SK-N-DZ (cell line): ENCODE data around the gene BRD7.

Experiments
- DNase-seq: peaks from one replicate; pipeline ENCODE4 v3.0.0-alpha.2; 2015; ENCODE audit warnings: low spot score
- small RNA-seq, 2 experiments: library from RNA; depleted of rRNA; stranded (forward); fragments of <200 nt; gene quantifications; one replicate each; pipeline ENCODE3, GENCODE V24; 2014

The BRD7 gene

DNA sequence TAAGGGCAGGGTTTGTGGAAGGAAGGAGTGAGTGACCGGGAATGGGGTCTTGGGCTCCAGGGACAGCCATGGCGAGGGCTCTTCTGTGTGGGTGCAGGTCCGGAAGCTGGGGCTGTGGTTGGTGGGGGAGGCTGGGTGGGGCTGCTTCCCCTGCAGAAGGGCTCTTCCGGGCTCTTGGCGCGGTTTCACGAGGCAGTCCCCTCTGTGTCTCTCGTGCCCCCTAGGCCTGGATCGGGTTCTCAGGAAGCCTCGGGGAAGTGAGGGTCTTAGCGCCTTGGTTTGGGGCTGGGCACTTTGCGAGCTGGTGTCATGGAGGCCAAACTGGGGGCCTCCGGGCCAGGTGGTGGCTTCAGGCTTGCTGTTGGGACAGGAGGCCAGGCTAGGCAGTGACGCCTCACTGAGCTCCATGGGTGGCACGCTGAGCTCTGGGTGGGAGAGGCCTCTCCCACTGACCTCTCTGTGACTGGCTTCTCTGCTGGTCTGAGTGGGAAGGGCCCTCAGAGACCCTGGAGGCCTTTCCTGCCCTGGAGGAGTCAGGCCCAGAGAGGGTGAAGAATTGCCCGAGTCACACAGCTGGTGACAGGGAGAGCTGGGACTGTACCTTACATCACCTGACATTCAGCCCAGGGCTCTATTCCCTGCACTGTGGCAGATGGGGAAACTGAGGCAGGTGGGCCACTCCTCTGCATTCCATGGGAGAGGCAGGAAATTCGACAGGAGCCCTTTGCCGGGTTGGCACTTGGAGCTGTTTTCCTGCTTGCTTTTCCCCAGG lies 94.3 kb downstream of the BRD7 start:
- DNase-seq: no peak

DNA sequence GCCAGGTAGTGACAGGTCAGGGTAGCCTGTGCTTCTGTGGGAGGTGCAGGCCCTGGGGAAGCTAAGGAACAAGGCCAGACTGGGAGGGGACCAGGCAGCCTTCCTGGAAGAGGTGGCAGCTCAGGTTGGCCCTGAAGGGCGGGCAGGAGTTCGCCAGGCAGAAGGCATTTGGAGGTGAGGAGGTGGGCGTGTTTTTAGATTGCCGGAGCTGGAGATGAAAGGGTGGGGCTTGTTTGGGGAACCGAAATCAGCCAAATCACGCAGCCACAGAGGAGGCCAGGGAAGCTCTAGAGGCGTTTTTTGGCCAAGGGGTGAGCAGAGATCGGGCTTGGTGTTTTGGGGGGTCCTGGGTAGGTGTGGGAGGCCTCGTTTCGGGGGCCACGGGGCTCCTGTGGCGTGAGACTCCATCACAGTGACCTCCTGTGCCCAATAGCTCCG lies 94.9 kb downstream of the BRD7 start:
- no peak for DNase-seq

DNA sequence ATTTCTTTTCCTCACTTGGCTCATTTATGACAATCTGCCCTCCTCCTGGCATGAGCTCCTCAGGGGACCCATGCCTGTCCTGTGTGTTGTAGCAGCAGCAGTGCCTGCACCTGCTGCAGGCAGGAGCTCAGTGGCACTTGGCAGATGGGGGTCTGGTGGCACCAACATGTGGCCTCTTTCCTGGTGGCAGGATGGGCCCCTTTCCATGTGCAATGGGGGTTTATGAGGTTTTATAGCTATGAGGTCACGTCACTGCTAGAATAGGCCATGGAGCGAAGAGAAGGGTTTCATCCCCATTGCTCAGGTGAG lies 95.5 kb downstream of the BRD7 start:
- no peak for DNase-seq

DNA sequence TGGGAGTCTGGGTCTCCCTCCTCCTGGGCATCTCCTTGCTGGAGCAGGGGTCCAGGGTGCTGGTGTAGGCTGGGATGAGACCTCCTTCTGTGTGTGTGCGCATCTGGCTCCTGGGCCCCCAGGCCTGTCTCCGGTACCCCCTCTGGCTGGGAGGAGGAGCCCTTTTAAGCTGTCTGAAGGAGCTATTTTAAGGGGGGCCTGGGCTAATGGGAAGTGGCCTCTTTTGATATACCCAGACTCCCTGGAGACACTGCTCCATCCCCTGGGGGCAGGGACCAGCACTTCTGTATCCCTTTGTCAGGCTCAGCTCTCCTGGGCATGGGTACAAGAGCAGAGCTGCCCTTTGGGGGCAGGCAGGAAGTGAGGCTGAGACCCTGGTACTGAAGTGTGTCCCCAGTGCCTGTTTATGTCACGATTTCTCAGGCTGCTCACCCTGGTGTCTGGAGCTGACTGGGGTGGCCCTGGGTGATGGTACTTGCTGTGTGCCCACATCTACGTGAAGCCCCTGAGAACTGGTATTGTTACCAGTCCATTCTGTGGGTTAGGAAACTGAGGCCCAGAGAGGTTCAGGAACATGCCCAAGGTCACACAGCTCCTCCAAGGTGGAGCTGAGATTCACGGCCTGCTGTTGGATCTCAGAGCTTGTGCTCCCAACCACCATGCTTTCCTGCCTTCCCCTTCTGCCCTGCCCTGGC lies 96.0 kb downstream of the BRD7 start:
- no peak for DNase-seq

DNA sequence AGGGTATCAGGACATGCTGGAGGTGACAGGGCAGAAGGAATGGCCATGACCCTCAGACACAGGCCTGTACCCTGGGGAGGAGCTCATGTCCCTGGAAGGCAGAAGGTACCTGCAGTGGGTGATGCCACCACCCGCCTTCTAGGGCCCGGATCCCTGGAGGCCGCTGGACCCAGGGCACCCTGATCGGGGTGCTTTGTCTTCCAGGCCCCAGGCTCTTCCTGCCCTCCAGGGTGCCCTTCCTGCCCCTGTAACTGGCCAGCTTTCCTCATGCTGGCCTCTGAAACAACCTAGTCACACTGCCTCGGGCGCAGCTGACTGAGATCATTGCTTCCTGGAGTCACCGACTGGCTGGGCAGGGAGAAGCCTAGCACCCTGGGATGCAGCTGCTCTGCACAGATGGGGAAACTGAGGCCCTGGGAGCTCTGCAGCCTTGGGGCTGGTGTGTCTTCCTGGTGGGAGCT lies 96.6 kb downstream of the BRD7 start:
- DNase-seq: no peak

GRCh38 chr16:50271148-50272041 lies 97.4 kb downstream of the BRD7 start:
- DNase-seq: no peak

DNA sequence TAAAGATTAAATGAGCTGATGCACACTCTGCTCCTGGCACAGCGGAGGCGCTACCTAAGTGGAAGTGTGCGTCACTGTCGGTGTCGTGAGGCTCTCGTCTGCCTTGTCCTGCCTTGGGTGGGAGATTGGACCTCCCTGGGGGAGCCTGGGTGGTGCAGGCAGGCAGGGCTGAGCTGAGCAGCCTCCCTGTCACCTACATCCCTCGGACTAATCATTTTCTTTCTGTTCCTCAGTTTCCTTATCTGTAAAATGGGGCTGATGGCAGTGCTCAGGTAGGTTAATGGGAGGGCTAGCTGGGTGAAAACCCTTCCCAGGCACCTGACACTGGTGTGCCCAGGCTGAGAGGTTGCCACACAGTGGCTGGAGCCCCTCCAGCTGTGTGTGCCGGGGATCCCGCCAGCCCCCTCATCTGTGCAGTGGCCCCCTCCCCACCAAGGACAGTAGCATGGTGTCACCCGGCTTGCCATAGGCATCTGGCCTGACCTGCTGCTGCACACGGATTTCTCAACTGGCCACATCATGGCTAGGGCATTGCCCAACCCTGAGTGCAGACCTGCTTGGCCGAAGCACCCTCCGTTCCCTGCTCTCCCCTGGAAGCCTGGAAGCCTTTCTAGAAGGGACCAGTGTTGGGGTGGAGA lies 98.2 kb downstream of the BRD7 start:
- no peak for DNase-seq

- DNase-seq: no peak
Measured at GRCh38 chr16:50269769-50270509, 98.8 kb downstream of the BRD7 start.

DNA sequence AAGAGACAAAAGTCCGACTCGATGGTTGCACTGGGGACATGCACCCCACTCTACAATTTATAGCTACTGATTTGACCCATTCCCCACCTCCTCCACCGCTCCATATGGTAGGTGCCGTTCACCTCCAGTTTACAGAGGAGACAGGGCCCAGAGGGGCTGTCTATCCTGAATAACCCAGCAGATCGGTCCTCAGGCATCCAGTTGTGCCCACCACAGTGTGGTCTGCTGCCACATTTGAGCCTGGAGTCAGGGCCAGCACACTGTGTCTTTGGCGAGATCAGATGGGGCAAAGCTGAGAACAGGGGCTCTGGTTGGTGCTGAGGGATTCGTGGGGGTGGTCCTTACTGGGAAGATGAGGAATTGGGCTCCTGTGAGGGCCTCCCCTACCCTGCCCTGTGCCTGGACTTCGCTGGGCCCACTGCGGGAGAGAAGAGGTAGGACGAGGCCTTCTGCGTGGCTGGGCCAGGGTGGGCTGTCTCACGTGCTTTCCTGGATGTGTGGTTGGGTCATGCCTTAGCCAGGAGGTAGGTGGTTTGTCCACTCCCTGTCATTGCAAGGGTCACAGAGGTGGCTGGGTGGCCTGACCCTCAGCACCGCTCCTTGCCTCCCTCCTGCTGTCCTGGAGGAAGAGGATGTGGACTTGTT lies 99.6 kb downstream of the BRD7 start:
- DNase-seq: no peak

GRCh38 chr16:50268352-50268751 lies 100.4 kb downstream of the BRD7 start:
- no peak for DNase-seq

GRCh38 chr16:50267651-50268050 lies 101.1 kb downstream of the BRD7 start:
- DNase-seq: no peak

DNA sequence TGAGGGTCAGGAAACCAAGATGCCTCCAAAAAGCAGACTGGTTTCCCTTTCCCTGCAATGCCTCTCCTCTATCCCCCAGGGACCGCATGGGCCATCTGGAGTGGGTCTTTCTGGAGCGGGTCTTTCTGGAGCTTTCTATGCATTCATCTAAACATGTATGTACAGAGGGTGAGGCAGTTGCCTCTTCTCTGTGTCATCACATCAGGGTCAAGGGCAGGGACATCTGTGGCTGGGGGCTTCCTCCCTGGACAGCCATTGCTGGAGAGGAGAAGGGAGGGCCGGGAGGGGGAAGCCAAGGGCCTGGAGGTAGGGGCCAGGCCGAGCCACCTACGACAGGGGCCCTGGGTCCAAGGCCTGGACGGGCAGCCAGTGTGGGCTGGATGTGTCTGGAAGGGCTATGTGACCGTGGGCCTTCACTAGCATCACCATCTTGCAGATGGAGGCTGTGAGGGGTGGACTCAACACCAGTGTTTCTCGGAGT lies 101.6 kb downstream of the BRD7 start:
- peak; percentile 62 for DNase-seq

GRCh38 chr16:50266337-50267091 lies 102.3 kb downstream of the BRD7 start, which contains the start of gene ADCY7:
Gene ADCY7, plus strand, starts transcription at chr16:50266551. Its CDS starts 21,629 bp downstream, at chr16:50288180.
- peak; percentile 66 for DNase-seq

Small RNA genes lying within 50 kb of the gene (small RNA-seq; reads per million reads assigned to genes)
- gene MIR6771: 0 reads per million in 2 experiments
